Measurements from ENCODE around the gene PI4KB.

GRCh38 chr1:151286619-151287340 is 40.4 kb downstream of the PI4KB start:
- TF ChIP-seq RFX5 (IDR thresholded peaks at IDR 0.05; ENCODE audit: low read depth, low read length) (no peak), CHD1 (IDR thresholded peaks at IDR 0.05; ENCODE audit: low read depth, low read length) (no peak), CEBPB (IDR thresholded peaks at IDR 0.05; ENCODE audit: low read depth, low read length) (no peak), POLR2A (IDR thresholded peaks at IDR 0.05; ENCODE audit: low read depth, low read length) (no peak), MAFK (IDR thresholded peaks at IDR 0.05; ENCODE audit: low read depth, low read length) (no peak), RAD21 (IDR thresholded peaks at IDR 0.05; ENCODE audit: low read length) (no peak), USF2 (IDR thresholded peaks at IDR 0.05; ENCODE audit: low read depth, low read length) (no peak), CTCF (conservative IDR thresholded peaks at IDR 0.05; ENCODE audit: low read depth, low read length) (no peak), FOS (IDR thresholded peaks at IDR 0.05; ENCODE audit: low read depth, low read length) (no peak), SMC3 (IDR thresholded peaks at IDR 0.05; ENCODE audit: low read depth, low read length) (no peak), MXI1 (IDR thresholded peaks at IDR 0.05; ENCODE audit: borderline replicate concordance, low read depth, low read length) (no peak), RCOR1 (IDR thresholded peaks at IDR 0.05; ENCODE audit: insufficient replicate concordance, low read length) (no peak), ELK1 (IDR thresholded peaks at IDR 0.05; ENCODE audit: borderline replicate concordance, low read depth, low read length) (no peak)

Data from IMR-90 (cell line).